Stimulated activated CD4-positive, alpha-beta T cell treated with anti-CD3 and anti-CD28 coated beads, Interleukin-4, amount 100 ng/mL, for 24 hours (primary cell): ENCODE results near the gene ACOXL.

Experiments used
- DNase-seq: peaks from one replicate; pipeline ENCODE4 v3.0.0-alpha.2; 2020

ACOXL gene

GRCh38 chr2:110983133-110983532 is 250.8 kb downstream of the ACOXL start:
- no peak for DNase-seq

GRCh38 chr2:110984694-110985490 is 252.5 kb downstream of the ACOXL start:
- DNase-seq = no peak

- DNase-seq = no peak
Measured at GRCh38 chr2:110990440-110990839, 258.1 kb downstream of the ACOXL start.

GRCh38 chr2:110991911-110992310 is 259.5 kb downstream of the ACOXL start:
- no peak for DNase-seq

- DNase-seq = no peak
Measured at GRCh38 chr2:110992886-110993285, 260.5 kb downstream of the ACOXL start.

- peak; percentile 15 for DNase-seq
Measured at GRCh38 chr2:110993557-110994231, 261.3 kb downstream of the ACOXL start.

GRCh38 chr2:110994250-110994961 is 262.0 kb downstream of the ACOXL start:
- DNase-seq = no peak

- DNase-seq = no peak
Measured at GRCh38 chr2:110995911-110996310, 263.5 kb downstream of the ACOXL start.

GRCh38 chr2:110997331-110998045 is 265.1 kb downstream of the ACOXL start:
- no peak for DNase-seq

- no peak for DNase-seq
Measured at GRCh38 chr2:110998311-110998710, 265.9 kb downstream of the ACOXL start.

- DNase-seq = no peak
Measured at GRCh38 chr2:110999626-111000025, 267.3 kb downstream of the ACOXL start.

GRCh38 chr2:111005307-111005706 is 272.9 kb downstream of the ACOXL start:
- DNase-seq = no peak

GRCh38 chr2:111005821-111006220 is 273.4 kb downstream of the ACOXL start:
- DNase-seq = no peak

GRCh38 chr2:111007757-111008688 is 275.6 kb downstream of the ACOXL start:
- no peak for DNase-seq

GRCh38 chr2:111011218-111011617 is 278.8 kb downstream of the ACOXL start:
- DNase-seq = no peak

GRCh38 chr2:111015283-111015995 is 283.1 kb downstream of the ACOXL start:
- no peak for DNase-seq

- no peak for DNase-seq
Measured at GRCh38 chr2:111017034-111017622, 284.8 kb downstream of the ACOXL start.

- no peak for DNase-seq
Measured at GRCh38 chr2:111017909-111018308, 285.5 kb downstream of the ACOXL start.

- no peak for DNase-seq
Measured at GRCh38 chr2:111019381-111019780, 287.0 kb downstream of the ACOXL start.

- DNase-seq = no peak
Measured at GRCh38 chr2:111022633-111023032, 290.3 kb downstream of the ACOXL start.

- DNase-seq = no peak
Measured at GRCh38 chr2:111024496-111024895, 292.1 kb downstream of the ACOXL start.
